GM18951 (cell line): ENCODE measurements around the gene PARP16.

Experiments used
- POLR2A ChIP-seq: IDR thresholded peaks from 4 replicates; pipeline ENCODE4 v1.6.1; 2011; ENCODE audit warnings: mild to moderate bottlenecking; ENCODE audit not compliant: insufficient read length, insufficient read depth; ENCODE audit errors: extremely low read depth
- in situ Hi-C: fragments of 300-500 bp; cut with MboI; formaldehyde crosslinking; loops from one replicate; pipeline ENCODE4 v1.12.0; 2022; ENCODE audit warnings: low sequenced_read_pairs, mixed read lengths, inconsistent platforms; ENCODE audit not compliant: unreplicated experiment

The PARP16 gene

GRCh38 chr15:65328506-65329287, 42.0 kb upstream of the PARP16 start:
- no peak for TF ChIP-seq POLR2A
- in situ Hi-C loops, result no loop called here

GRCh38 chr15:65327651-65328393, 41.1 kb upstream of the PARP16 start:
- no peak for TF ChIP-seq POLR2A
- in situ Hi-C loops, result no loop called here

GRCh38 chr15:65326818-65327217, 40.1 kb upstream of the PARP16 start:
- no peak for TF ChIP-seq POLR2A
- in situ Hi-C loops, result no loop called here

GRCh38 chr15:65326117-65326526, 39.4 kb upstream of the PARP16 start:
- in situ Hi-C loops, result no loop called here
- no peak for TF ChIP-seq POLR2A

- in situ Hi-C loops, result no loop called here
- TF ChIP-seq POLR2A, result no peak
These were observed 36.4 kb upstream of the PARP16 start for GRCh38 chr15:65323071-65323511.

- in situ Hi-C loops, result loop anchor here (5.0 kb wide), 1 partner anchor 63 kb away; no protein-coding TSS in a partner anchor
- TF ChIP-seq POLR2A, result no peak
These were observed 32.2 kb upstream of the PARP16 start for GRCh38 chr15:65318870-65319356.

- in situ Hi-C loops, result no loop called here
- no peak for TF ChIP-seq POLR2A
These were observed 25.8 kb upstream of the PARP16 start for GRCh38 chr15:65312400-65312916.

GRCh38 chr15:65311760-65312159, 25.1 kb upstream of the PARP16 start:
- in situ Hi-C loops, result no loop called here
- no peak for TF ChIP-seq POLR2A

GRCh38 chr15:65310431-65311137, 23.9 kb upstream of the PARP16 start:
- in situ Hi-C loops, result no loop called here
- no peak for TF ChIP-seq POLR2A

GRCh38 chr15:65309882-65310418, 23.3 kb upstream of the PARP16 start:
- TF ChIP-seq POLR2A, result no peak
- in situ Hi-C loops, result no loop called here

GRCh38 chr15:65307978-65308377, 21.3 kb upstream of the PARP16 start:
- no peak for TF ChIP-seq POLR2A
- in situ Hi-C loops, result no loop called here

- in situ Hi-C loops, result no loop called here
- TF ChIP-seq POLR2A, result no peak
These were observed 19.9 kb upstream of the PARP16 start for GRCh38 chr15:65306551-65306950.

GRCh38 chr15:65305776-65306175, 19.1 kb upstream of the PARP16 start:
- no peak for TF ChIP-seq POLR2A
- in situ Hi-C loops, result no loop called here
